Spleen (tissue), 11 donors: ENCODE data around the gene LCA5L. TPM values are rescaled to one million over a fixed set of nuclear protein-coding genes. Genes with fewer than 3 reads are reported as not detected.
"Not testable (repeated sequence)": the region's sequence is repeated elsewhere in the genome, so short reads cannot be mapped to it uniquely, and the experiment has no call there.

Experiments
- DNase-seq: peaks from one replicate; pipeline ENCODE4 v3.0.0-alpha.2; 2020
- H3K27ac ChIP-seq, 8 donors: fragments of 200-600 bp; sonication (generic) in 7 of 8; 1 replicate in 4 of 8; 2 replicates in 4 of 8; pipeline versions ENCODE4 v1.5.0 to v1.8.0; 2016 to 2021; ENCODE audit warnings: inconsistent platforms in 4 of 8, mild to moderate bottlenecking in 4 of 8, moderate library complexity in 1 of 8
- H3K27me3 ChIP-seq, 7 donors: fragments of 200-600 bp; sonication (generic) in 6 of 7; replicated peaks in 1 of 7; 1 replicate in 4 of 7; 2 replicates in 3 of 7; pipeline versions ENCODE4 v1.5.0 to v1.8.0; 2016 to 2021; ENCODE audit warnings: inconsistent platforms in 3 of 7, mild to moderate bottlenecking in 1 of 7
- H3K36me3 ChIP-seq, 6 donors: fragments of 200-600 bp; sonication (generic) in 5 of 6; 1 replicate in 4 of 6; 2 replicates in 2 of 6; pipeline versions ENCODE4 v1.5.0 to v1.8.0; 2016 to 2021; ENCODE audit warnings: inconsistent platforms in 2 of 6
- H3K4me1 ChIP-seq, 6 donors: fragments of 200-600 bp; sonication (generic) in 5 of 6; 1 replicate in 3 of 6; 2 replicates in 3 of 6; pipeline versions ENCODE4 v1.5.0 to v1.8.0; 2016 to 2021; ENCODE audit warnings: inconsistent platforms in 3 of 6
- H3K4me3 ChIP-seq, 8 donors: fragments of 200-600 bp; sonication (generic) in 7 of 8; 1 replicate in 4 of 8; 2 replicates in 4 of 8; pipeline versions ENCODE4 v1.5.0 to v1.8.0; 2016 to 2021; ENCODE audit warnings: inconsistent platforms in 4 of 8, mild to moderate bottlenecking in 4 of 8, moderate library complexity in 2 of 8
- H3K9me3 ChIP-seq, 8 donors: fragments of 200-600 bp; sonication (generic) in 7 of 8; 1 replicate in 4 of 8; 2 replicates in 4 of 8; pipeline versions ENCODE4 v1.5.0 to v1.8.0; 2016 to 2021; ENCODE audit warnings: inconsistent platforms in 4 of 8
- CTCF ChIP-seq, 11 experiments: fragments of 200-600 bp in 7 of 11; fragments of 450-650 bp in 4 of 11; sonication (generic) in 4 of 11; IDR thresholded peaks in 8 of 11; conservative IDR thresholded peaks in 3 of 11; 1 replicate in 7 of 11; 2 replicates in 4 of 11; pipeline versions ENCODE4 v1.4.0 to v1.8.0; 2016 to 2021; ENCODE audit warnings: antibody characterized with exemption in 11 of 11, inconsistent platforms in 4 of 11, mild to moderate bottlenecking in 1 of 11
- POLR2A ChIP-seq, 3 donors: fragments of 450-650 bp; IDR thresholded peaks; one replicate each; pipeline ENCODE4 v1.5.1; 2017; ENCODE audit warnings: antibody characterized with exemption in 3 of 3, mild to moderate bottlenecking in 1 of 3
- POLR2AphosphoS5 ChIP-seq, 3 donors: sonication (generic); formaldehyde crosslinking; IDR thresholded peaks; one replicate each; pipeline ENCODE4 v1.5.1; 2017; ENCODE audit warnings: antibody characterized with exemption in 3 of 3
- WGBS, 5 donors: extraction: QIAGEN DNeasy Blood & Tissue Kit in 3 of 5; methylation state at CpG; one replicate each; pipeline versions ENCODE4 v1.1.5 to v1.1.7; 2013 to 2018; 5-methylcytosine and 5-hydroxymethylcytosine counted together
- intact Hi-C: fragments of 100-400 bp; cut with DNase I; formaldehyde crosslinking; loops from one replicate; pipeline ENCODE4 v1.15.0; 2023; ENCODE audit warnings: low total_unique reads
- polyA plus RNA-seq, 3 donors: library from polyadenylated mRNA; stranded (reverse); fragments of 200-250 nt; gene quantifications; one replicate each; pipeline ENCODE4 v1.2.1, GENCODE V29; 2013
- total RNA-seq, 7 donors: library from RNA; depleted of rRNA in 3 of 7; stranded (reverse); fragments of >200 nt in 3 of 7; fragmentation: NEBNext Ultra II Directional in 4 of 7; extraction: Animal tissue kit (Norgen Biotek cat#: 25700) in 4 of 7; gene quantifications; one replicate each; pipeline versions ENCODE4 v1.1.0 to v1.2.1, GENCODE V29; 2016 to 2021
- donor health status: healthy with polysubstance abuse.
- donor health status: DM: no; HTN: no; CAD: no; lungs with moderate emphysema.
- donor health status: DM: no; HTN: no; CAD: no.
- donor health status: Bipolar disorder and iron deficiency.
- donor health status: healthy.
- donor health status: DM: no; HTN: no; CAD: no.
- donor health status: DM: yes; HTN: yes; CAD: no.

The LCA5L gene
- total and polyA plus RNA-seq, 10 donors = 0.26 to 1.3 (median 0.46) TPM; not detected in 1

- DNase-seq = no peak
- H3K36me3 ChIP-seq = no peaks in the 10 kb centered on the region
- no peak overlapping the region for H3K27ac ChIP-seq
- TF ChIP-seq POLR2AphosphoS5 (IDR thresholded peaks at IDR 0.05) = no peak
- TF ChIP-seq CTCF (IDR thresholded peaks at IDR 0.05 in 8 of 11, conservative IDR thresholded peaks at IDR 0.05 in 3 of 11) = no peak
- no peak for TF ChIP-seq POLR2A (IDR thresholded peaks at IDR 0.05)
- no peaks in the 10 kb centered on the region for H3K4me1 ChIP-seq
- intact Hi-C loops = no loop called here
- 71 to 84% (median 75%) methylated on average over 5 of the region's 5 CpGs for WGBS, 5 donors
- no peaks in the 10 kb centered on the region for H3K27me3 ChIP-seq
- no peak overlapping the region for H3K4me3 ChIP-seq
- H3K9me3 ChIP-seq = no peaks in the 10 kb centered on the region
Observed at GRCh38 chr21:39422527-39423241, 22.9 kb downstream of the LCA5L start.

DNA sequence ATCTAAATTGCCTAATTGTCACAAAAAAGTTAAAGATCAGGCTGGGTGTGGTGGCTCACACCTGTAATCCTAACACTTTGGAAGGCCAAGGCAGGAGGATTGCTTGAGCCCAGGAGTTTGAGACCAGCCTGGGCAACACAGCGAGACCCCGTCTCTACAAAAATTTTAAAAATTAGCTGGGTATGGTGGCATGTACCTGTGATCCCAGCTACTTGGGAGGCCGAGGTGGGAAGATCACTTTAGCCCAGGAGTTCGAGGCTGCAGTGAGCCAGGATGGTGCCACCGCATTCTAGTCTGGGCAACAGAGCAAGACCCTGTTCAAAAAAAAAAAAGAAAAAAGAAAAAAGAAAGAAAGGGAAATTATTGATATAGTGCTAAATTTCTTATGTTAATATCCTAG, 26.4 kb downstream of the LCA5L start:
- H3K4me1 ChIP-seq, H3K36me3 ChIP-seq, H3K27ac ChIP-seq, H3K4me3 ChIP-seq, intact Hi-C loops, DNase-seq, H3K9me3 ChIP-seq, H3K27me3 ChIP-seq: not testable (repeated sequence)
- 93 to 98% (median 97%) methylated on average over 5 of the region's 5 CpGs for WGBS, 5 donors

DNA sequence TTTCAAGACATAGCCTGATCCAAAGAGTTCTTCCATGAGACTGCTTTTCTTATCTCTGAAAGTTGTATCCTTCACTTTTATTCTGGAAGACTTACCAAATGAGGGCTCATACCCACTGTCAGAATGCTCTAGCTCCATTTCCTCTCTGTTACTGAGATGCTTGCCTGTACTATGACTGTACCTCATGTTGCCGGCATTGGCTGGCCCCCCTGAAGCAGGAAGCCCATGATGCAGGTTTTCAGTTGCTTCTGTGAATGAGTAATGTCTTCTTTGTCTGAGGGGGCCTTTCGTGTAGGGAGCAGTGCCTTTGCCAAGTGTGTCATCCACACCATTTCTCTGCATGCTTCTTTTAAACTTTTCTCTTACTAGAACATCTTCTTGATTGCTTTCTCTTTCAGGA, 39.5 kb downstream of the LCA5L start:
- TF ChIP-seq POLR2A (IDR thresholded peaks at IDR 0.05) = no peak
- TF ChIP-seq POLR2AphosphoS5 (IDR thresholded peaks at IDR 0.05) = no peak
- no peak for TF ChIP-seq CTCF (IDR thresholded peaks at IDR 0.05 in 8 of 11, conservative IDR thresholded peaks at IDR 0.05 in 3 of 11)
- peaks cover 0 to 9% (median 4%) of the 10 kb centered on the region in 8 donors for H3K9me3 ChIP-seq

GRCh38 chr21:39400173-39400572, 45.4 kb downstream of the LCA5L start:
- DNase-seq = no peak
- no peaks in the 10 kb centered on the region for H3K27me3 ChIP-seq
- no peaks in the 10 kb centered on the region for H3K9me3 ChIP-seq
- no peak overlapping the region for H3K4me3 ChIP-seq
- WGBS, 5 donors = 82 to 95% (median 89%) methylated on average over 8 of the region's 8 CpGs
- intact Hi-C loops = no loop called here
- peaks cover 0 to 54% (median 12%) of the 10 kb centered on the region in 6 donors for H3K36me3 ChIP-seq
- no peaks in the 10 kb centered on the region for H3K4me1 ChIP-seq
- TF ChIP-seq POLR2AphosphoS5 (IDR thresholded peaks at IDR 0.05) = no peak
- no peak for TF ChIP-seq POLR2A (IDR thresholded peaks at IDR 0.05)
- no peak for TF ChIP-seq CTCF (IDR thresholded peaks at IDR 0.05 in 8 of 11, conservative IDR thresholded peaks at IDR 0.05 in 3 of 11)
- H3K27ac ChIP-seq = no peak overlapping the region

More for the DNA sequence above, 39.5 kb downstream of the LCA5L start:
- H3K27me3 ChIP-seq = no peaks in the 10 kb centered on the region
- intact Hi-C loops = no loop called here
- DNase-seq = no peak
- no peak overlapping the region for H3K27ac ChIP-seq
- H3K4me1 ChIP-seq = no peaks in the 10 kb centered on the region
- no peak overlapping the region for H3K4me3 ChIP-seq
- peaks cover 0 to 42% (median 18%) of the 10 kb centered on the region in 6 donors for H3K36me3 ChIP-seq
- WGBS, 5 donors = 83 to 98% (median 93%) methylated on average over 2 of the region's 2 CpGs
